Measurements from ENCODE around the gene OR5K4.
"Not testable (repeated sequence)": the region's sequence is repeated elsewhere in the genome, so short reads cannot be mapped to it uniquely, and the experiment has no call there.

The OR5K4 gene

GRCh38 chr3:98371853-98372252, 18.2 kb downstream of the OR5K4 start:
- no peak for DNase-seq

GRCh38 chr3:98372445-98372844, 18.8 kb downstream of the OR5K4 start:
- no peak for DNase-seq

GRCh38 chr3:98376631-98377030, 23.0 kb downstream of the OR5K4 start:
- no peak for DNase-seq

- DNase-seq, result no peak
Observed at GRCh38 chr3:98388147-98388546, 34.5 kb downstream of the OR5K4 start.

GRCh38 chr3:98390366-98390765, 36.7 kb downstream of the OR5K4 start, which contains the start of gene OR5K3:
Gene OR5K3, plus strand, starts transcription at chr3:98390666. Its CDS starts 0 bp downstream, at chr3:98390666.
- DNase-seq, result no peak

- DNase-seq, result no peak
Observed at GRCh38 chr3:98395101-98395500, 41.4 kb downstream of the OR5K4 start.

GRCh38 chr3:98396482-98396881, 42.8 kb downstream of the OR5K4 start:
- not testable (repeated sequence) for DNase-seq

GRCh38 chr3:98398513-98398912, 44.9 kb downstream of the OR5K4 start:
- peak; percentile 5 for DNase-seq

- DNase-seq, result no peak
Observed at GRCh38 chr3:98402507-98402906, 48.9 kb downstream of the OR5K4 start.

- DNase-seq, result no peak
Observed at GRCh38 chr3:98404010-98404409, 50.4 kb downstream of the OR5K4 start.

Data from DMS53 (cell line).